Thyroid gland (tissue), 4 donors: ENCODE data around the gene DSCAM. TPM values are rescaled to one million over a fixed set of nuclear protein-coding genes. Genes with fewer than 3 reads are reported as not detected.

Source experiments
- DNase-seq, 2 donors: peaks; one replicate each; pipeline ENCODE4 v3.0.0-alpha.2; 2019
- H3K27ac ChIP-seq, 3 donors: fragments of 200-600 bp; sonication (generic); 1 replicate in 2 of 3; 2 replicates in 1 of 3; pipeline ENCODE4 v1.5.1; 2016 to 2019; ENCODE audit warnings: mild to moderate bottlenecking in 1 of 3, moderate library complexity in 1 of 3
- H3K27me3 ChIP-seq: fragments of 200-600 bp; sonication (generic); one replicate; pipeline ENCODE4 v1.5.1; 2019
- H3K36me3 ChIP-seq, 2 donors: fragments of 200-600 bp; sonication (generic); one replicate each; pipeline ENCODE4 v1.5.1; 2016 to 2019
- H3K4me1 ChIP-seq, 2 donors: fragments of 200-600 bp; sonication (generic); one replicate each; pipeline ENCODE4 v1.5.1; 2017 to 2019
- H3K4me3 ChIP-seq, 3 donors: fragments of 200-600 bp; sonication (generic); replicated peaks in 1 of 3; 1 replicate in 2 of 3; 2 replicates in 1 of 3; pipeline ENCODE4 v1.5.1; 2016; ENCODE audit warnings: mild to moderate bottlenecking in 1 of 3
- H3K9me3 ChIP-seq: fragments of 200-600 bp; sonication (generic); one replicate; pipeline ENCODE4 v1.5.1; 2017
- POLR2A ChIP-seq, 2 donors: fragments of 450-650 bp; IDR thresholded peaks; one replicate each; pipeline ENCODE4 v1.6.1; 2017; ENCODE audit warnings: antibody characterized with exemption in 2 of 2, mild to moderate bottlenecking in 2 of 2, moderate library complexity in 1 of 2
- WGBS, 2 donors: methylation state at CpG; one replicate each; pipeline ENCODE4 v1.1.5; 2017; 5-methylcytosine and 5-hydroxymethylcytosine counted together
- intact Hi-C: fragments of 100-400 bp; cut with DNase I; formaldehyde crosslinking; loops from one replicate; pipeline ENCODE4 v1.15.1; 2023
- total RNA-seq, 4 donors: library from RNA; depleted of rRNA; stranded (reverse); fragments of >200 nt; gene quantifications; one replicate each; pipeline ENCODE4 v1.2.3, GENCODE V29; 2016
- TF ChIP-seq, protein P1 (sequence below), 6 experiments: fragments of 200-600 bp in 3 of 6; fragments of 450-650 bp in 3 of 6; sonication (generic) in 3 of 6; IDR thresholded peaks; one replicate each; pipeline ENCODE4 v1.5.1; 2016 to 2019; ENCODE audit warnings: antibody characterized with exemption in 6 of 6, mild to moderate bottlenecking in 2 of 6, inconsistent platforms in 1 of 6, moderate library complexity in 1 of 6

Gene DSCAM
- total RNA-seq, 4 donors from 2014 or later: 0.20 TPM; not detected in 3

DNA sequence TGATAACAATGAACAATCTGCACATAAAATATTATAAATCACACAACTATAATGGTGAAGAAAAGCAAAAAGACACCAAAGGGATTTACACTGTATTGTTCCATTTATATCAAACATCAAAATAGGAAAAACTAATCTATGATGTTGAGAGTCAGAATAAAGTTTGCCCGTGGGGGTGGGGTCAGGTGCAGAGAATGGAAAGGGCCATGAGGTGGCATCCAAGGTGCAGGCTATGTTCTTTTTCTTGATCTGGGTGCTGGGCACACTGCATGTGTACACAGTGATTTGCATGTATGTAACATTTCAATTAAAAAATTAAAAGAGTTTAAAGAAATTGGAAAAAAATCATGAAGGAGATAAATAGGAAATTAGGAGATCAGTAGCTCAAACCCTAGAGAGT lies 127.3 kb downstream of the DSCAM start:
- WGBS, 2 donors: 78 to 90% methylated on average over 1 of the region's 1 CpG
- intact Hi-C loops: no loop called here

DNA sequence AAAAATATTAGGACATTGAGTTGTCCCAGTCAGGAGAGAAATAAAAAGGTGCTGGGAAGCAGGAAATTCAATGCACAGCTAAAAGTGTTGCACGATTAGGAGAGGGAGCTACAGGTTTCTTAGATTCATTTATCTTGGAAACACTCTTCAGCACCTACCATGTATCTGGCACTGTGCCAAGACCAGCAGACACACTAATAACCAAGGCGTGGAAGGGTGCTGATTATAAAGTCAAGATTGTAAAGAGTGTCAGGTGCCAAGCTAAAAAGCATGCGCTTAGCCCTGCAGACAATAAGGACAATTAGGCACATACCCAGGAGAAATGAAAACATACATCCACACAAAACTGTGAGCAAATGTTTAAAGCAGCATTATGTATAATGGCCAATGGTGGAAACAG lies 129.9 kb downstream of the DSCAM start:
- Histone ChIP-seq H3K4me1 (no peaks in the 10 kb centered on the region), H3K9me3 (no peaks in the 10 kb centered on the region), H3K27ac (no peak overlapping the region), H3K4me3 (no peak overlapping the region), H3K27me3 (no peaks in the 10 kb centered on the region), H3K36me3 (no peaks in the 10 kb centered on the region)
- no peak for TF ChIP-seq POLR2A (IDR thresholded peaks at IDR 0.05)
- TF ChIP-seq, protein P1, sequence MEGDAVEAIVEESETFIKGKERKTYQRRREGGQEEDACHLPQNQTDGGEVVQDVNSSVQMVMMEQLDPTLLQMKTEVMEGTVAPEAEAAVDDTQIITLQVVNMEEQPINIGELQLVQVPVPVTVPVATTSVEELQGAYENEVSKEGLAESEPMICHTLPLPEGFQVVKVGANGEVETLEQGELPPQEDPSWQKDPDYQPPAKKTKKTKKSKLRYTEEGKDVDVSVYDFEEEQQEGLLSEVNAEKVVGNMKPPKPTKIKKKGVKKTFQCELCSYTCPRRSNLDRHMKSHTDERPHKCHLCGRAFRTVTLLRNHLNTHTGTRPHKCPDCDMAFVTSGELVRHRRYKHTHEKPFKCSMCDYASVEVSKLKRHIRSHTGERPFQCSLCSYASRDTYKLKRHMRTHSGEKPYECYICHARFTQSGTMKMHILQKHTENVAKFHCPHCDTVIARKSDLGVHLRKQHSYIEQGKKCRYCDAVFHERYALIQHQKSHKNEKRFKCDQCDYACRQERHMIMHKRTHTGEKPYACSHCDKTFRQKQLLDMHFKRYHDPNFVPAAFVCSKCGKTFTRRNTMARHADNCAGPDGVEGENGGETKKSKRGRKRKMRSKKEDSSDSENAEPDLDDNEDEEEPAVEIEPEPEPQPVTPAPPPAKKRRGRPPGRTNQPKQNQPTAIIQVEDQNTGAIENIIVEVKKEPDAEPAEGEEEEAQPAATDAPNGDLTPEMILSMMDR (IDR thresholded peaks at IDR 0.05): no peak
- 71 to 77% methylated on average over 3 of the region's 3 CpGs for whole genome bisulfite sequencing, 2 donors
- DNase-seq: no peak
- intact Hi-C loops: no loop called here

More for the DNA sequence above, 127.3 kb downstream of the DSCAM start:
- Histone ChIP-seq H3K27me3 (no peaks in the 10 kb centered on the region), H3K4me1 (no peaks in the 10 kb centered on the region), H3K9me3 (no peaks in the 10 kb centered on the region), H3K4me3 (no peak overlapping the region), H3K36me3 (no peaks in the 10 kb centered on the region), H3K27ac (no peak overlapping the region)
- DNase-seq: no peak
- TF ChIP-seq, protein P1 (IDR thresholded peaks at IDR 0.05): no peak
- no peak for TF ChIP-seq POLR2A (IDR thresholded peaks at IDR 0.05)

DNA sequence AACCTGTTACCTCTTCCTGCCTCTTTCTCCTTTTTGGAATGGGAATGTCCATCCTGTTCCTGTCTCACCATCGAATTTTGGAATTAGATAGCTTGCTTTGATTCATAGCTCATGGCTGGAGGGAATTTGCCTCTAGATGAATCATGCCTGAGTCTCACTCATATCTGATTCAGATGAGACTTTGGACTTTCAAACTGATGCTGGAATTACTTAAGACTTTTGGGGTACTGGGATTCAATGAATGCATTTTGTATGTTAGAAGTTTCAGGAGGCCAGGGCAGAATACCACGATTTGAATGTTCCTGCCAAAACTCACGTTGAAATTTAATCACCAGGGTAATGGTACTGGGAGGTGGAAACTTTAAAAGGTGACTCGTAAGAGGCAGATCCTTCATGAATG lies 132.4 kb downstream of the DSCAM start:
- TF ChIP-seq POLR2A (IDR thresholded peaks at IDR 0.05): no peak
- TF ChIP-seq, protein P1 (IDR thresholded peaks at IDR 0.05): no peak
- no peak for DNase-seq
- H3K36me3 ChIP-seq: no peaks in the 10 kb centered on the region
- intact Hi-C loops: no loop called here
- H3K27me3 ChIP-seq: no peaks in the 10 kb centered on the region
- WGBS, 2 donors: 80 to 88% methylated on average over 4 of the region's 4 CpGs
- no peaks in the 10 kb centered on the region for H3K4me1 ChIP-seq
- no peak overlapping the region for H3K4me3 ChIP-seq
- H3K27ac ChIP-seq: no peak overlapping the region
- no peaks in the 10 kb centered on the region for H3K9me3 ChIP-seq

DNA sequence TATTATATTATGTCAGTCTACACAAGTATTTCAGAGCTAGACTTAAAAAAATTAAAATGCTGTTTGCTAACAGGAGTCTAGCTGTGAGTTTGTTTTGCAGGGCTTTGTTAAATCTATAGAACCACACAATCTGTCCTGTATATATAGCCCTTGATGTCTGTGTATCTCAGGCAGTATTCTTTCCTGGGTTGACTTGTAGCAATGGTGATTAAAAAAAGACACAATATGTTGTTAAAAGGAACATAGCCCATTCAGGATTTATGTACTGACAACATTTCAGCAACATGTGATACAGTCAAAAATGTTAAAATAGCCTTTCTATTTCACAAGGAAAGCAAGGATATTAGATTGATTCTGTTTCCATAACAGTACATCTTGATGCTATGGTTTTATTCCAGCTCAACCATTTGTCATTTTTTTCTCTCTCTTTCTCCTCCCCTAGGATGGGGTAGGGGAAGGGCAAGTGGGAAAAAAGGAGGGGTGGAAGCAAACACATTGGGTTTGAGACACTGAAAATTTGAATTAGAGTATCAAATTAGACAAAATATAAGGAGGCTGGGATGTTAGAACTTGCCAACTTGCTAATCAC lies 139.2 kb downstream of the DSCAM start:
- Histone ChIP-seq H3K4me3 (no peak overlapping the region), H3K27me3 (no peaks in the 10 kb centered on the region), H3K4me1 (no peaks in the 10 kb centered on the region), H3K9me3 (no peaks in the 10 kb centered on the region), H3K36me3 (no peaks in the 10 kb centered on the region), H3K27ac (no peak overlapping the region)
- intact Hi-C loops: no loop called here
- DNase-seq: no peak
- no peak for TF ChIP-seq POLR2A (IDR thresholded peaks at IDR 0.05)
- TF ChIP-seq, protein P1 (IDR thresholded peaks at IDR 0.05): no peak

DNA sequence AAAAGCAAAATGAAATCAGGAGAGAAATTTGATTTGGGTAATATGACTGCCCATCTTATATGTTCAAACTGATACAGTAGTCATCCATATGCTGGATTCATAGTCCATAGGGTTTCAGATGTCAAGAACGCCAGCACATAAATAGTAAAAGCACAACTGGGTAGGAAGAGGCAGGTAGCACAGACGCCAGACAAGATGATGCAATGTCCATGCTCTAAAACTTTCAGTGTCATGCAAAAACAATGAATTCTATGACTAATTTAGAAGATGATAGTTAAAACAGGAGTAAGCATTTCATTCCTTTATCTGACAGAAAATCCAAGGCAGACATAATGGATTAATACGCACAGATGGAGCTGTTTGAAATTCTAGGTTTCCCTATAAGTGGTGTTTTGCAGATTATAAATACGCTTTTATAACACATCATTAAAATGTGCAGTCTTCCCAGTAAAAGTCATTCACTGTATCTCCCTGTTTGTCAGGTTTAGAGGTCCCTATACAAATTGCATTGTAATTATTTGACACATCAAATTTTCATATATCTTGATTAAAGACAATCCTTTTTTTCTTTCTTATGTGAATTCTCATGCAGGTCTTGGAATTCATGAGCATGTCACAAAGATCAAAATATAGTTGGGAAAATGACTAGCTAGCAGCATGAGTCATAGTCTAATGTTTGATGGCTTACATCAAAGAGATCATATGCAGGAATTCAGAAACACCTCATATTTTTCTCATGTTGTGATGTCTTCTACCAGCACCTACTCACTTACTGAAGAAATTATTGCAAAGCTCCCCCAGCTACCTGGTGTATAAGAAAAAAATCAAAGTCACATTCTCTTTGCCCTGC lies 139.9 kb downstream of the DSCAM start:
- intact Hi-C loops: no loop called here
- Histone ChIP-seq H3K4me3 (no peak overlapping the region), H3K9me3 (no peaks in the 10 kb centered on the region), H3K27ac (no peak overlapping the region), H3K36me3 (no peaks in the 10 kb centered on the region), H3K27me3 (no peaks in the 10 kb centered on the region), H3K4me1 (no peaks in the 10 kb centered on the region)
- 87% methylated on average over 4 of the region's 4 CpGs for WGBS, 2 donors
- no peak for TF ChIP-seq POLR2A (IDR thresholded peaks at IDR 0.05)
- TF ChIP-seq, protein P1 (IDR thresholded peaks at IDR 0.05): no peak
- no peak for DNase-seq
